Epidermal melanocyte (primary cell): ENCODE data around the gene UGGT2.
"Not testable (repeated sequence)": the region's sequence is repeated elsewhere in the genome, so short reads cannot be mapped to it uniquely, and the experiment has no call there.

Experiments used
- DNase-seq: peaks from one replicate; pipeline ENCODE4 v3.0.0; 2011; ENCODE audit warnings: low spot score; ENCODE audit not compliant: insufficient read length

UGGT2 gene

GRCh38 chr13:96053003-96053703 is at the start of gene UGGT2:
TSS of gene UGGT2 (minus strand) at chr13:96053401. CDS start at chr13:96053312, 89 bp downstream.
- DNase-seq, result peak; percentile 96

GRCh38 chr13:96100457-96101220 is 47.4 kb upstream of the UGGT2 start:
- no peak for DNase-seq

GRCh38 chr13:96093296-96094006 is 40.2 kb upstream of the UGGT2 start:
- no peak for DNase-seq

GRCh38 chr13:96091164-96092117 is 38.2 kb upstream of the UGGT2 start:
- no peak for DNase-seq

GRCh38 chr13:96090240-96091101 is 37.3 kb upstream of the UGGT2 start:
- DNase-seq, result no peak

- DNase-seq, result no peak
Observed at GRCh38 chr13:96089749-96090239, 36.6 kb upstream of the UGGT2 start, which contains the start of gene HS6ST3. TSS of gene HS6ST3 (plus strand) at chr13:96090107.

- DNase-seq, result no peak
Observed at GRCh38 chr13:96089139-96089538, 35.9 kb upstream of the UGGT2 start.

- DNase-seq, result no peak
Observed at GRCh38 chr13:96086736-96087135, 33.5 kb upstream of the UGGT2 start.

- no peak for DNase-seq
Observed at GRCh38 chr13:96082640-96083039, 29.4 kb upstream of the UGGT2 start.

GRCh38 chr13:96081888-96082287 is 28.7 kb upstream of the UGGT2 start:
- no peak for DNase-seq

GRCh38 chr13:96080676-96081075 is 27.5 kb upstream of the UGGT2 start:
- DNase-seq, result no peak

GRCh38 chr13:96075953-96076543 is 22.8 kb upstream of the UGGT2 start:
- no peak for DNase-seq

GRCh38 chr13:96072392-96072791 is 19.2 kb upstream of the UGGT2 start:
- DNase-seq, result no peak

GRCh38 chr13:96071504-96071903 is 18.3 kb upstream of the UGGT2 start:
- DNase-seq, result no peak

- no peak for DNase-seq
Observed at GRCh38 chr13:96068729-96069128, 15.5 kb upstream of the UGGT2 start.

- DNase-seq, result no peak
Observed at GRCh38 chr13:96065849-96066248, 12.6 kb upstream of the UGGT2 start.

GRCh38 chr13:96052656-96053002 is 572 bp downstream of the UGGT2 start:
- DNase-seq, result peak; percentile 28

- not testable (repeated sequence) for DNase-seq
Observed at GRCh38 chr13:96051946-96052345, 1.3 kb downstream of the UGGT2 start.

GRCh38 chr13:96051491-96051890 is 1.7 kb downstream of the UGGT2 start:
- DNase-seq, result not testable (repeated sequence)
